ENCODE data around the gene GNAI3. TPM values are rescaled to one million over a fixed set of nuclear protein-coding genes. Genes with fewer than 3 reads are reported as not detected.

Gene GNAI3
- polyA plus RNA-seq, 1 donor = 7.5 TPM

GRCh38 chr1:109523706-109524105 lies 24.7 kb upstream of the GNAI3 start:
- Histone ChIP-seq H3K4me1 (ENCODE audit: control insufficient read depth, insufficient read depth, low read length) (no peaks in the 10 kb centered on the region), H3K27ac (ENCODE audit: low read length) (no peak overlapping the region), H3K4me3 (ENCODE audit: low read length) (no peak overlapping the region), H3K9me3 (ENCODE audit: control insufficient read depth, low read depth, low read length) (no peaks in the 10 kb centered on the region), H3K36me3 (ENCODE audit: control insufficient read depth, insufficient read depth, low read length) (no peaks in the 10 kb centered on the region), H3K27me3 (ENCODE audit: control insufficient read depth, insufficient read depth, low read length) (peaks cover 16% of the 10 kb centered on the region)
- DNase-seq = no peak
- WGBS (ENCODE audit: insufficient coverage, low lambda C conversion rate) = 100% methylated on average over 2 of the region's 2 CpGs

GRCh38 chr1:109527098-109527811 lies 21.2 kb upstream of the GNAI3 start:
- no peaks in the 10 kb centered on the region for H3K9me3 ChIP-seq (ENCODE audit: control insufficient read depth, low read depth, low read length)
- H3K4me3 ChIP-seq (ENCODE audit: low read length) = no peak overlapping the region
- no peak for DNase-seq
- no peak overlapping the region for H3K27ac ChIP-seq (ENCODE audit: low read length)
- H3K4me1 ChIP-seq (ENCODE audit: control insufficient read depth, insufficient read depth, low read length) = peaks cover 2% of the 10 kb centered on the region
- H3K27me3 ChIP-seq (ENCODE audit: control insufficient read depth, insufficient read depth, low read length) = peaks cover 2% of the 10 kb centered on the region
- WGBS (ENCODE audit: insufficient coverage, low lambda C conversion rate) = 40% methylated on average over 1 of the region's 14 CpGs
- no peaks in the 10 kb centered on the region for H3K36me3 ChIP-seq (ENCODE audit: control insufficient read depth, insufficient read depth, low read length)

- DNase-seq = no peak
- Histone ChIP-seq H3K4me1 (ENCODE audit: control insufficient read depth, insufficient read depth, low read length) (peaks cover 7% of the 10 kb centered on the region), H3K9me3 (ENCODE audit: control insufficient read depth, low read depth, low read length) (no peaks in the 10 kb centered on the region), H3K4me3 (ENCODE audit: low read length) (no peak overlapping the region), H3K27me3 (ENCODE audit: control insufficient read depth, insufficient read depth, low read length) (peaks cover 2% of the 10 kb centered on the region), H3K27ac (ENCODE audit: low read length) (no peak overlapping the region), H3K36me3 (ENCODE audit: control insufficient read depth, insufficient read depth, low read length) (no peaks in the 10 kb centered on the region)
- WGBS (ENCODE audit: insufficient coverage, low lambda C conversion rate) = no CpG with 5 or more reads among the region's 9 CpGs
Measured at GRCh38 chr1:109527846-109528695, 20.3 kb upstream of the GNAI3 start.

GRCh38 chr1:109528712-109529111 lies 19.7 kb upstream of the GNAI3 start:
- Histone ChIP-seq H3K36me3 (ENCODE audit: control insufficient read depth, insufficient read depth, low read length) (no peaks in the 10 kb centered on the region), H3K9me3 (ENCODE audit: control insufficient read depth, low read depth, low read length) (no peaks in the 10 kb centered on the region), H3K27ac (ENCODE audit: low read length) (no peak overlapping the region), H3K4me1 (ENCODE audit: control insufficient read depth, insufficient read depth, low read length) (peaks cover 7% of the 10 kb centered on the region), H3K27me3 (ENCODE audit: control insufficient read depth, insufficient read depth, low read length) (peaks cover 2% of the 10 kb centered on the region), H3K4me3 (ENCODE audit: low read length) (no peak overlapping the region)
- no CpG with 5 or more reads among the region's 3 CpGs for WGBS (ENCODE audit: insufficient coverage, low lambda C conversion rate)
- no peak for DNase-seq

- H3K27ac ChIP-seq (ENCODE audit: low read length) = peak overlapping the region; percentile 42
Measured at GRCh38 chr1:109529881-109530456, 18.4 kb upstream of the GNAI3 start.

GRCh38 chr1:109530457-109531087 lies 17.8 kb upstream of the GNAI3 start:
- no CpG with 5 or more reads among the region's 13 CpGs for WGBS (ENCODE audit: insufficient coverage, low lambda C conversion rate)
- H3K4me1 ChIP-seq (ENCODE audit: control insufficient read depth, insufficient read depth, low read length) = peaks cover 7% of the 10 kb centered on the region
- no peaks in the 10 kb centered on the region for H3K36me3 ChIP-seq (ENCODE audit: control insufficient read depth, insufficient read depth, low read length)
- H3K27me3 ChIP-seq (ENCODE audit: control insufficient read depth, insufficient read depth, low read length) = peaks cover 2% of the 10 kb centered on the region
- no peak overlapping the region for H3K4me3 ChIP-seq (ENCODE audit: low read length)
- H3K27ac ChIP-seq (ENCODE audit: low read length) = no peak overlapping the region
- no peaks in the 10 kb centered on the region for H3K9me3 ChIP-seq (ENCODE audit: control insufficient read depth, low read depth, low read length)
- peak in 1 of 2 donors; percentile 31 for DNase-seq

More at GRCh38 chr1:109529881-109530456, 18.4 kb upstream of the GNAI3 start:
- H3K4me3 ChIP-seq (ENCODE audit: low read length) = no peak overlapping the region
- peaks cover 7% of the 10 kb centered on the region for H3K4me1 ChIP-seq (ENCODE audit: control insufficient read depth, insufficient read depth, low read length)
- H3K9me3 ChIP-seq (ENCODE audit: control insufficient read depth, low read depth, low read length) = no peaks in the 10 kb centered on the region
- no peak for DNase-seq
- no CpG with 5 or more reads among the region's 8 CpGs for WGBS (ENCODE audit: insufficient coverage, low lambda C conversion rate)
- no peaks in the 10 kb centered on the region for H3K36me3 ChIP-seq (ENCODE audit: control insufficient read depth, insufficient read depth, low read length)
- H3K27me3 ChIP-seq (ENCODE audit: control insufficient read depth, insufficient read depth, low read length) = peaks cover 2% of the 10 kb centered on the region

GRCh38 chr1:109531380-109531779 lies 17.0 kb upstream of the GNAI3 start:
- H3K4me1 ChIP-seq (ENCODE audit: control insufficient read depth, insufficient read depth, low read length) = peaks cover 7% of the 10 kb centered on the region
- H3K4me3 ChIP-seq (ENCODE audit: low read length) = no peak overlapping the region
- H3K27ac ChIP-seq (ENCODE audit: low read length) = no peak overlapping the region
- no peaks in the 10 kb centered on the region for H3K9me3 ChIP-seq (ENCODE audit: control insufficient read depth, low read depth, low read length)
- no CpG with 5 or more reads among the region's 4 CpGs for WGBS (ENCODE audit: insufficient coverage, low lambda C conversion rate)
- no peaks in the 10 kb centered on the region for H3K36me3 ChIP-seq (ENCODE audit: control insufficient read depth, insufficient read depth, low read length)
- H3K27me3 ChIP-seq (ENCODE audit: control insufficient read depth, insufficient read depth, low read length) = peaks cover 2% of the 10 kb centered on the region
- DNase-seq = no peak

- Histone ChIP-seq H3K4me3 (ENCODE audit: low read length) (no peak overlapping the region), H3K27ac (ENCODE audit: low read length) (no peak overlapping the region), H3K9me3 (ENCODE audit: control insufficient read depth, low read depth, low read length) (no peaks in the 10 kb centered on the region), H3K27me3 (ENCODE audit: control insufficient read depth, insufficient read depth, low read length) (peaks cover 2% of the 10 kb centered on the region), H3K4me1 (ENCODE audit: control insufficient read depth, insufficient read depth, low read length) (peaks cover 7% of the 10 kb centered on the region), H3K36me3 (ENCODE audit: control insufficient read depth, insufficient read depth, low read length) (no peaks in the 10 kb centered on the region)
- no peak for DNase-seq
- WGBS (ENCODE audit: insufficient coverage, low lambda C conversion rate) = no CpG with 5 or more reads among the region's 16 CpGs
Measured at GRCh38 chr1:109531826-109532364, 16.5 kb upstream of the GNAI3 start.

GRCh38 chr1:109532365-109533136 lies 15.9 kb upstream of the GNAI3 start:
- Histone ChIP-seq H3K27me3 (ENCODE audit: control insufficient read depth, insufficient read depth, low read length) (peaks cover under 1% of the 10 kb centered on the region), H3K27ac (ENCODE audit: low read length) (no peak overlapping the region), H3K4me3 (ENCODE audit: low read length) (no peak overlapping the region), H3K9me3 (ENCODE audit: control insufficient read depth, low read depth, low read length) (no peaks in the 10 kb centered on the region), H3K36me3 (ENCODE audit: control insufficient read depth, insufficient read depth, low read length) (no peaks in the 10 kb centered on the region), H3K4me1 (ENCODE audit: control insufficient read depth, insufficient read depth, low read length) (peaks cover 7% of the 10 kb centered on the region)
- no CpG with 5 or more reads among the region's 12 CpGs for WGBS (ENCODE audit: insufficient coverage, low lambda C conversion rate)
- peak; percentile 59 to 71 for DNase-seq

All from large intestine (tissue), 3 donors.